Epithelial cell of esophagus (primary cell): Measurements from ENCODE around the gene CMYA5.
"Not testable (repeated sequence)": the region's sequence is repeated elsewhere in the genome, so short reads cannot be mapped to it uniquely, and the experiment has no call there.

Experiments used
- DNase-seq: peaks from one replicate; pipeline ENCODE4 v3.0.0; 2010; ENCODE audit warnings: low read depth
- H3K4me3 ChIP-seq: 2 replicates; pipeline ENCODE4 v1.5.1; 2011; ENCODE audit warnings: mild to moderate bottlenecking, low read length, control low read depth
- TF ChIP-seq, protein P1 (sequence below): IDR thresholded peaks from 2 replicates; pipeline ENCODE4 v1.5.1; 2011; ENCODE audit warnings: low read depth, mild to moderate bottlenecking, low read length, control low read depth, inconsistent platforms; ENCODE audit not compliant: insufficient read depth; ENCODE audit errors: missing control alignments

The CMYA5 gene

DNA sequence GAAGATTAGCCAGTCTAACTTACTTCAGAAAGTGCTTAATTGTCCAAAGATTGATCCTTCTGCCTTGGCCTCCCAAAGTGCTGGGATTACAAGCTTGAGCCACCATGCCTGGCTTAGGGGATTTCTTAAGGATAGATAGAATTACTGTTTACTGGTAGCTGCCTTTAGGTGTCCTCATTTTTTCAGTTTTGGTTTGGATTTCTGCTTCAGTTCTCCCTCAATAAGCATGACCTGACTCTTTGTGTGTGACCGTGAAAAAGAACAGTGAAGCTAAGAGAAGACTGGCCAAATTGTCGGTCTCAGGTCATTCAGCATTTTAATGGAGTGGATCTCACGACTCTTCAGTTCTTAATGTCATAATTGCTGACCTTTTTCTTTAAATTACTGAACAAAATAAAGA is 22.9 kb upstream of the CMYA5 start:
- TF ChIP-seq, protein P1, sequence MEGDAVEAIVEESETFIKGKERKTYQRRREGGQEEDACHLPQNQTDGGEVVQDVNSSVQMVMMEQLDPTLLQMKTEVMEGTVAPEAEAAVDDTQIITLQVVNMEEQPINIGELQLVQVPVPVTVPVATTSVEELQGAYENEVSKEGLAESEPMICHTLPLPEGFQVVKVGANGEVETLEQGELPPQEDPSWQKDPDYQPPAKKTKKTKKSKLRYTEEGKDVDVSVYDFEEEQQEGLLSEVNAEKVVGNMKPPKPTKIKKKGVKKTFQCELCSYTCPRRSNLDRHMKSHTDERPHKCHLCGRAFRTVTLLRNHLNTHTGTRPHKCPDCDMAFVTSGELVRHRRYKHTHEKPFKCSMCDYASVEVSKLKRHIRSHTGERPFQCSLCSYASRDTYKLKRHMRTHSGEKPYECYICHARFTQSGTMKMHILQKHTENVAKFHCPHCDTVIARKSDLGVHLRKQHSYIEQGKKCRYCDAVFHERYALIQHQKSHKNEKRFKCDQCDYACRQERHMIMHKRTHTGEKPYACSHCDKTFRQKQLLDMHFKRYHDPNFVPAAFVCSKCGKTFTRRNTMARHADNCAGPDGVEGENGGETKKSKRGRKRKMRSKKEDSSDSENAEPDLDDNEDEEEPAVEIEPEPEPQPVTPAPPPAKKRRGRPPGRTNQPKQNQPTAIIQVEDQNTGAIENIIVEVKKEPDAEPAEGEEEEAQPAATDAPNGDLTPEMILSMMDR, result no peak
- DNase-seq, result no peak
- no peak overlapping the region for H3K4me3 ChIP-seq

DNA sequence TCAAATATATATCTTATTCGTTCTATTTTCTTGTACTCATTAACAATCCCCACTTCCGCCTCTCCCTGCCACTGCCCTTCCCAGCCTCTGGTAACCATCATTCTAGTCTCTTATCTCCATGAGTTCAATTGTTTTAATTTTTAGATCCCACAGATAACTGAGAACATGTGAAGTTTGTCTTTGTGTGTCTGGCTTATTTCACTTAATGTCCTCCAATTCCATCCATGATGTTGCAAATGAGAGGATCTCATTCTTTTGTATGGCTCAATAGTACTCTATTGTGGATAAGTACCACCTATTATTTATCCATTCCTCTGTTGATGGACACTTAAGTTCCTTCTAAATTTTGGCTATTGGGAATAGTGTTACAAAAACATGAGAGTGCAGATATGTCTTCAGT is 17.2 kb upstream of the CMYA5 start:
- TF ChIP-seq, protein P1, result no peak
- no peak for DNase-seq
- H3K4me3 ChIP-seq, result no peak overlapping the region

DNA sequence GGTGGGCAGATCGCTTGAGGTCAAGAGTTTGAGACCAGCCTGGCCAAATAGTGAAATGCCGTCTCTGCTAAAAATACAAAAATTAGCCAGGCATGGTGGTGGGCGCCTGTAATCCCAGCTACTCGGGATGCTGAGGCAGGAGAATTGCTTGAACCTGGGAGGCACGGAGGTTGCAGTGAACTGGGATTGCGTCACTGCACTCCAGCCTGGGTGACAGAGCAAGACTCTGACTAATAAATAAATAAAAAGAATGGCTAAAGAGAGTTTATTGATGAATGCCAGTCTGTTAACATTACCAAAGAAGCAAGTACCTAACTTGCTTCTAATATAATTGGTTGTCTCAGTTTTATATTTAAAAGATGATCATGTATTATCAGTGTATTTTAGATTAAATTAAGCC is 13.3 kb upstream of the CMYA5 start:
- H3K4me3 ChIP-seq, result not testable (repeated sequence)
- peak; percentile 60 for DNase-seq

DNA sequence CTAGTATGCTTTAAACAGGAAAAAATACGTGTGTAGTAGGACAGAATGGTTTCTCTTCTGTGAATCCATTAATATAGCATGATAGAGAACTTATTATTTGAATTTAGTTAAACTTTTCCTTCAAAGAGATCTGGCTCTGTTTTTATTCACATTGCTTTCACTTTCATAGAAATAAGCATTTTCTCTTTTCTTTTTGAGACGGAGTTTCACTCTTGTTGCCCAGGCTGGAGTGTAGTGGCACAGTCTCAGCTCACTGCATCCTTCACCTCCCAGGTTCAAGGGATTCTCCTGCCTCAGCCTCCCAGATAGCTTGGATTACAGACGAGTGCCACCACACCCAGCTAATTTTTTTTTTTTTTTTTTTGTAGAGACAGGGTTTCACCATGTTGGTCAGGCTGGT is 7.5 kb upstream of the CMYA5 start:
- DNase-seq, H3K4me3 ChIP-seq: not testable (repeated sequence)

DNA sequence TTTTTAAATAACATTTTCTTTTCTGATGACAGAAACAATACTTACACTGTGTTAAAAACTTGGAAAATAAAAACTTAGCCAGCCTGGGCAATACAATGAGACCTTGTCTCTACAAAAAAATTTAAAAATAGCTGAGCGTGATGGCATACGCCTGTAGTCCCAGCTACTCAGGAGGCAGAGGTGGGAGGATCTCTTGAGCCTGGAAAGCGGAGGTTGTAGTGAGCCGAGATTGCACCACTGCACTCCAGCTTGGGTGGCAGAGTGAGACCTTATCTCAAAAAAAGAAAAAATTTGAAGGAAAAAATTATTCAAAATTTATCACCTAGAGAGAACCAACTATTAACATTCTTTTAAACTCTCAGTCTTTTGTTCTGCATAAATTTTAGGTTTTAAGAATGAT is 4.9 kb upstream of the CMYA5 start:
- H3K4me3 ChIP-seq, result no peak overlapping the region
- TF ChIP-seq, protein P1, result no peak
- DNase-seq, result no peak

DNA sequence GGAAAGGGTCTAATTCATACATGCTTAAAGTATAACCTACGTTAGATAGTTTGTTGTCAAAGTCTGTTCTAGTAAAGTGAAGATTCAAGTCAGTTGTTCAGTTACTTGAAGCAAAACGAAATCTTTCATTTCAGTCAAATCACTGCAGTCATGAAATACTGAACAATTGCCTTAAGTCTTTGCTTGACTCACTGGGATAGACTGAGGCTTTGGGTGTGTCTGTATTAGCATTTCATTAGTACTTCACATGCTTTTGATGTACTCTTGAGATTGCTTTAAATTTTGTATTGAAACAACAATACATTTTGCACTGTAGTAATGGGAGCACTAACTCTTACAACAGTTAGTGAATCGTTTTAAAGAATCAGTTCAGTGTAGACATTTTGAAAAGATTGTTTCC is 4.0 kb upstream of the CMYA5 start:
- DNase-seq, result peak; percentile 38
- TF ChIP-seq, protein P1, result no peak
- H3K4me3 ChIP-seq, result no peak overlapping the region

DNA sequence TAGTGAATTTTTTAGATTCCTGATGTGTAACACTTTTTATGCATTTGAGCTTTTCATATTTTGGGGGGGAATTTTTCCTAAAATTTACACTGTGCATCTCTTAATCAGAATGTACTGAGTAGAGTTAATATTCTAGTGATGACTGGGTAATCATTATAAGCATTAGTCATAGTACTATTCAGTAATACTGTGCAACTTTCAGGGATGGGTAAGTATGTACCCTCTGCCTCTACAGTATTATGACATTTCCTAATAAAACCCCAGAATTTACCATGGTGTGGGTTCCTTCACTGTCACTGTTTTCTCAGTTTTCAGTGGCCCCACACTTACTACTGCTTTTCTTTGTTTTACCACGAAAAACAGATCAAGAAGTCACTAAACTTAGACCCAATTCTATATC is 2.8 kb upstream of the CMYA5 start:
- H3K4me3 ChIP-seq, result no peak overlapping the region
- peak; percentile 10 for DNase-seq
- TF ChIP-seq, protein P1, result no peak

DNA sequence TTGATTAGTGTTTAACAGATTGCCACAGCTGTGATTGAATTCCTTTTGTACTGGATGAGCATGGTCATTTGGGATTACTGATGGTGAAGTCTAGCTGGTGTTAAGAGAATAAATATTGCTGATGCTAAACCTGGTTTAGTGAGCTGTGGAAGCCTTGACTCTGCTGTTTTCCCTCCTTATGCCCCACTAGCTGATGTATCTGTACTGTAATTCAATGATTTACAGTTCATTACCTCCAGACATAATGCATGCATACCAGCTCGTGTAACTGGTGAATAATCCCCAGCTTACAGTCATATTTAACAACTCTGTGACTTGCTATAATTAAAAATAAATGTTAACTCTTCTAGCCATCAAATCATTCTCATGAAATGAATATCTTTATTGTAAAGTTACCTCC is 1.7 kb upstream of the CMYA5 start:
- no peak for DNase-seq
- no peak overlapping the region for H3K4me3 ChIP-seq
- TF ChIP-seq, protein P1, result no peak
